ENCODE data around the gene PDX1.

DNA sequence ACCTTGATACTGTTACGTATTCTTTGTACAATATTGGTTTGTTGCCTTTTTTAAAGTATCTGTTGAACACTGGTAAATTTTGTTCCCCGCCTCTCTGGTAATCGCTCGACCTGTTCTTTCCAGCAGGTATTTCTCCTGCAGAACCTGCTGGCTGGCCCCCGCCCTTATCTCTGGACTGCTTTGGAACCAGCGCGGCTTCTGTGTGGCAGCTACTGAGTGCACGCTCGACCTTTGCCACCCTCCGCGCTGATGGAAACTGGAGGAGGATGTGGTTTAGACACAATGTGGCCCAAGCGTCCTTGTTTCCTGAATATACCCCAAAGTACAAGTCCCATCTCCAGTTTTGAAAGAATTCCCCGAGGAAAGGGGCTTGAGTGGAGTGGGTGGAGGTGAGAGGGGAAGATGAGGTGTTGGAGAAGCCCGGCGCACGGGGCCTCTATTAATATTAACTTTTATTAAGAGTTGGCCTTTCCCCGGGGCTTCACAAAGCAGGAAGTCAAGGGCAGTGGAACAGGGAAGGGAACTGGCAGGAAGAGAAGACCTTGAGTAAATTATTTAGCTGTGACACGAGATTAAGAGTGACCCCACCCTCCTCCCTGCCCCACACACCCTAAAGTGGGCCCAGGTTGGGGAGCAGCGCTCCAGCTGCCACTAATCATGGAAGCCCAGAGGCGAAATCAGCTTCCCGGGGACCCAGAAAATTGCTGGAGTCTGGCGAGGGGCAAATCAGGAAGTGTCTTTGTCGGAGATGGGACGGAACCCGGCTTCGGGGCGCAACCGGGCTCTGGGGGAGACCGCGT is 33.3 kb downstream of the PDX1 start:
- TF ChIP-seq POLR2A (IDR thresholded peaks at IDR 0.05; ENCODE audit: low read depth, low read length) (no peak), POLR2AphosphoS5 (IDR thresholded peaks at IDR 0.05; ENCODE audit: low read depth, low read length) (no peak), SPI1 (IDR thresholded peaks at IDR 0.05; ENCODE audit: low read depth, low read length) (no peak), PAX5 (IDR thresholded peaks at IDR 0.05; ENCODE audit: insufficient read depth, low read length, severe bottlenecking) (no peak), TAF1 (IDR thresholded peaks at IDR 0.05; ENCODE audit: low read depth, low read length) (no peak), POU2F2 (IDR thresholded peaks at IDR 0.05; ENCODE audit: low read depth, low read length) (no peak)
